C4-2B (cell line): ENCODE results near the gene PRIM2.
"Not testable (repeated sequence)": the region's sequence is repeated elsewhere in the genome, so short reads cannot be mapped to it uniquely, and the experiment has no call there.

Source experiments
- CTCF ChIP-seq: fragments of 450-650 bp; conservative IDR thresholded peaks from 2 replicates; pipeline ENCODE4 v1.5.1; 2017; ENCODE audit warnings: mild to moderate bottlenecking
- ZFX ChIP-seq: fragments of 450-650 bp; IDR thresholded peaks from 2 replicates; pipeline ENCODE4 v1.6.1; 2017

- TF ChIP-seq CTCF, ZFX: not testable (repeated sequence)
Measured at GRCh38 chr6:57486494-57487081, 169.2 kb downstream of the PRIM2 start.
